HL-60 (cell line): ENCODE measurements around the gene HS6ST2.
"Not testable (repeated sequence)": the region's sequence is repeated elsewhere in the genome, so short reads cannot be mapped to it uniquely, and the experiment has no call there.

Experiments
- DNase-seq, 2 experiments: peaks; one replicate each; pipeline ENCODE4 v3.0.0-alpha.2; 2010 to 2020; ENCODE audit warnings: low read depth in 1 of 2, low spot score in 1 of 2
- H3K27ac ChIP-seq: fragments of 250-450 bp; sonication (Bioruptor Pico); replicated peaks from 2 replicates; pipeline ENCODE4 v1.5.1; 2020; ENCODE audit warnings: mild to moderate bottlenecking, moderate library complexity
- H3K27me3 ChIP-seq: fragments of 250-450 bp; sonication (Bioruptor Pico); 2 replicates; pipeline ENCODE4 v1.5.1; 2021; ENCODE audit warnings: mild to moderate bottlenecking, moderate library complexity; ENCODE audit not compliant: insufficient read depth, poor library complexity, severe bottlenecking
- H3K4me3 ChIP-seq: replicated peaks from 2 replicates; pipeline ENCODE4 v1.5.1; 2011; ENCODE audit warnings: mild to moderate bottlenecking, control low read depth, low read length; ENCODE audit not compliant: insufficient read depth
- CTCF ChIP-seq: IDR thresholded peaks from one replicate; pipeline ENCODE4 v1.5.1; 2011; ENCODE audit warnings: low read length, control low read depth, inconsistent platforms; ENCODE audit not compliant: insufficient read depth
- GABPA ChIP-seq: IDR thresholded peaks from 2 replicates; pipeline ENCODE4 v1.6.1; 2012; ENCODE audit warnings: low read depth
- POLR2AphosphoS5 ChIP-seq: IDR thresholded peaks from 2 replicates; pipeline ENCODE4 v1.6.1; 2012; ENCODE audit warnings: low read depth
- REST ChIP-seq: IDR thresholded peaks from 2 replicates; pipeline ENCODE4 v1.6.1; 2012; ENCODE audit warnings: low read depth; ENCODE audit not compliant: insufficient replicate concordance
- SPI1 ChIP-seq: IDR thresholded peaks from 2 replicates; pipeline ENCODE4 v1.6.1; 2012; ENCODE audit warnings: low read depth, mild to moderate bottlenecking, borderline replicate concordance

HS6ST2 gene

GRCh38 chrX:132883358-132883915 lies 75.0 kb downstream of the HS6ST2 start:
- TF ChIP-seq GABPA, result no peak
- TF ChIP-seq REST, result no peak
- TF ChIP-seq SPI1, result no peak
- TF ChIP-seq CTCF, result no peak
- TF ChIP-seq POLR2AphosphoS5, result no peak

GRCh38 chrX:132880753-132881152 lies 77.7 kb downstream of the HS6ST2 start:
- not testable (repeated sequence) for DNase-seq, H3K4me3 ChIP-seq, H3K27ac ChIP-seq, H3K27me3 ChIP-seq

More at GRCh38 chrX:132883358-132883915, 75.0 kb downstream of the HS6ST2 start:
- no peak for DNase-seq
- Histone ChIP-seq H3K4me3 (no peak overlapping the region), H3K27ac (no peak overlapping the region), H3K27me3 (no peaks in the 10 kb centered on the region)

- H3K27ac ChIP-seq, result no peak overlapping the region
- TF ChIP-seq REST (no peak), SPI1 (no peak), CTCF (no peak), POLR2AphosphoS5 (no peak), GABPA (no peak)
- H3K27me3 ChIP-seq, result no peaks in the 10 kb centered on the region
- H3K4me3 ChIP-seq, result no peak overlapping the region
- no peak for DNase-seq
Observed at GRCh38 chrX:132877954-132878536, 80.4 kb downstream of the HS6ST2 start.

- Histone ChIP-seq H3K27ac (no peak overlapping the region), H3K27me3 (no peaks in the 10 kb centered on the region), H3K4me3 (no peak overlapping the region)
- TF ChIP-seq REST (no peak), SPI1 (no peak), POLR2AphosphoS5 (no peak), GABPA (no peak), CTCF (no peak)
- DNase-seq, result no peak
Observed at GRCh38 chrX:132876523-132877338, 81.7 kb downstream of the HS6ST2 start.
